Measurements from ENCODE around the gene TMPRSS11F.

DNA sequence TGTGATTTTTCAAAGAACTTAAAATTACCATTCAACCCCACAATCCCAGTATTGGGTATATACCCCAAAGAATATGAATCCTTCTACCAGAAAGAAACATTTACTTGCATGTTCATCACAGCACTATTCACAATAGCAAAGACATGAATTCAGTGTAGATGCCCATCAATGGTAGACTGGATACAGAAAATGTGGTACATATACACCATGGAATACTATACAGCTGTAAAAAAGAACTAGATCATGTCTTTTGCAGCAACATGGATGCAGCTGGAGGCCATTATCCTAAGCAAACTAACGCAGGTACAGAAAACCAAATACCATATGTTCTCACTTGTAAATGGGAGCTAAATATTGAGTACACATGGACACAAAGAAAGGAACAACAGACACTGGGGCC lies 34.1 kb upstream of the TMPRSS11F start:
- TF ChIP-seq ZNF384 (IDR thresholded peaks at IDR 0.05) (no peak), TARDBP (IDR thresholded peaks at IDR 0.05) (no peak), HDGF (IDR thresholded peaks at IDR 0.05; ENCODE audit: borderline replicate concordance) (no peak)
